ENCODE data around the gene CCDC32.

The CCDC32 gene

GRCh38 chr15:40555876-40556275, 9.0 kb downstream of the CCDC32 start:
- no peak overlapping the region for H2AFZ ChIP-seq (ENCODE audit: low read depth)
- H3K27ac ChIP-seq: no peak overlapping the region
- H3K4me3 ChIP-seq (IDR thresholded peaks at IDR 0.05; ENCODE audit: insufficient read depth, low read depth, low read length): no peak overlapping the region
- TF ChIP-seq CTCF (conservative IDR thresholded peaks at IDR 0.05; ENCODE audit: low read depth, low read length): no peak
- no peaks in the 10 kb centered on the region for H4K20me1 ChIP-seq (ENCODE audit: insufficient read depth)
- no peaks in the 10 kb centered on the region for H3K27me3 ChIP-seq (ENCODE audit: insufficient read depth, low read depth)
- peaks cover 4% of the 10 kb centered on the region; the same call in 1 of the 2 replicates for H3K79me2 ChIP-seq (ENCODE audit: insufficient read depth, low read depth)
- H3K4me1 ChIP-seq (ENCODE audit: low read depth, poor library complexity, severe bottlenecking): peaks cover 21% of the 10 kb centered on the region
- H3K4me2 ChIP-seq: no peak overlapping the region
- H3K36me3 ChIP-seq (ENCODE audit: insufficient read depth): no peaks in the 10 kb centered on the region
- no peak overlapping the region for H3K9ac ChIP-seq

- no peak overlapping the region for H2AFZ ChIP-seq (ENCODE audit: low read depth)
- TF ChIP-seq CTCF (conservative IDR thresholded peaks at IDR 0.05; ENCODE audit: low read depth, low read length): no peak
- no peak overlapping the region for H3K4me3 ChIP-seq (IDR thresholded peaks at IDR 0.05; ENCODE audit: insufficient read depth, low read depth, low read length)
- H3K4me2 ChIP-seq: no peak overlapping the region
- no peaks in the 10 kb centered on the region for H3K79me2 ChIP-seq (ENCODE audit: insufficient read depth, low read depth)
- no peak overlapping the region for H3K27ac ChIP-seq
- no peaks in the 10 kb centered on the region for H4K20me1 ChIP-seq (ENCODE audit: insufficient read depth)
- H3K36me3 ChIP-seq (ENCODE audit: insufficient read depth): no peaks in the 10 kb centered on the region
- H3K27me3 ChIP-seq (ENCODE audit: insufficient read depth, low read depth): no peaks in the 10 kb centered on the region
- H3K9ac ChIP-seq: no peak overlapping the region
- H3K4me1 ChIP-seq (ENCODE audit: low read depth, poor library complexity, severe bottlenecking): peaks cover 38% of the 10 kb centered on the region
Measured at GRCh38 chr15:40554161-40554525, 10.7 kb downstream of the CCDC32 start.

- H3K27me3 ChIP-seq (ENCODE audit: insufficient read depth, low read depth): no peaks in the 10 kb centered on the region
- no peaks in the 10 kb centered on the region for H4K20me1 ChIP-seq (ENCODE audit: insufficient read depth)
- H3K27ac ChIP-seq: peak overlapping the region; percentile 37; the same call in 1 of the 2 replicates
- peaks cover 57% of the 10 kb centered on the region for H3K4me1 ChIP-seq (ENCODE audit: low read depth, poor library complexity, severe bottlenecking)
- no peaks in the 10 kb centered on the region for H3K79me2 ChIP-seq (ENCODE audit: insufficient read depth, low read depth)
- peak overlapping the region; percentile 32 for H3K4me2 ChIP-seq
- TF ChIP-seq CTCF (conservative IDR thresholded peaks at IDR 0.05; ENCODE audit: low read depth, low read length): no peak
- H3K4me3 ChIP-seq (IDR thresholded peaks at IDR 0.05; ENCODE audit: insufficient read depth, low read depth, low read length): no peak overlapping the region
- H3K36me3 ChIP-seq (ENCODE audit: insufficient read depth): no peaks in the 10 kb centered on the region
- no peak overlapping the region for H3K9ac ChIP-seq
- no peak overlapping the region for H2AFZ ChIP-seq (ENCODE audit: low read depth)
Measured at GRCh38 chr15:40550341-40551037, 14.4 kb downstream of the CCDC32 start.

GRCh38 chr15:40549894-40550293, 14.9 kb downstream of the CCDC32 start:
- Histone ChIP-seq H3K36me3 (ENCODE audit: insufficient read depth) (no peaks in the 10 kb centered on the region), H3K4me2 (peak overlapping the region; percentile 32), H3K79me2 (ENCODE audit: insufficient read depth, low read depth) (no peaks in the 10 kb centered on the region), H3K9ac (no peak overlapping the region), H4K20me1 (ENCODE audit: insufficient read depth) (no peaks in the 10 kb centered on the region), H2AFZ (ENCODE audit: low read depth) (no peak overlapping the region), H3K27ac (peak overlapping the region; percentile 37; the same call in 1 of the 2 replicates), H3K4me1 (ENCODE audit: low read depth, poor library complexity, severe bottlenecking) (peaks cover 57% of the 10 kb centered on the region), H3K27me3 (ENCODE audit: insufficient read depth, low read depth) (no peaks in the 10 kb centered on the region), H3K4me3 (IDR thresholded peaks at IDR 0.05; ENCODE audit: insufficient read depth, low read depth, low read length) (no peak overlapping the region)
- TF ChIP-seq CTCF (conservative IDR thresholded peaks at IDR 0.05; ENCODE audit: low read depth, low read length): no peak

Measured in KMS-11 (cell line).